Measurements from ENCODE around the gene GNAQ.

GNAQ gene

DNA sequence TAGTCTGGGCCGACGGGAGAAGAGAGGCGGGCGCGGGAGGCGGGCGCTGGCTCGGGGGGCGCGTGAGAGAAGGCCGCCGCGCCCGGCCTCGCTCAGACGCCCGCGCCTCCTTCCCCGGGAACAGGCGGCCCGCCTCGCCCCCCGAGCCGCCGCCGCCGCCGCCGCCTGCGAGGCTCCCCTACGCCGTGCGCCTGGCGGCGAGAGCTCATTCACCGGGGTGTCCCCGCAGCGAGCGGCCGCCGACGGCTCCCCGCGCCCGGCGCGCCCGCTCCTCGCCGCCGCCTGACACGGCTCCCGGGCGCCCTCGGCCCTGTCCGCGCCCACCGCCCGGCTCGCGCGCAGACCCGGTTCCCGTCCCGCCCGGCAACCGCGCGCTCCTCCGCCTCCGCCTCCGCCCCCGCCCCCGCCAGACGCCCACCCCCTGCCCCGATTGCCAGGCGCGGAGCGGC is at the start of gene GNAQ:
Gene GNAQ, minus strand, starts transcription at position 368 of the 449 bp plus-strand sequence. CDS start 576 bp downstream, outside the sequence.
- no peak for DNase-seq

DNA sequence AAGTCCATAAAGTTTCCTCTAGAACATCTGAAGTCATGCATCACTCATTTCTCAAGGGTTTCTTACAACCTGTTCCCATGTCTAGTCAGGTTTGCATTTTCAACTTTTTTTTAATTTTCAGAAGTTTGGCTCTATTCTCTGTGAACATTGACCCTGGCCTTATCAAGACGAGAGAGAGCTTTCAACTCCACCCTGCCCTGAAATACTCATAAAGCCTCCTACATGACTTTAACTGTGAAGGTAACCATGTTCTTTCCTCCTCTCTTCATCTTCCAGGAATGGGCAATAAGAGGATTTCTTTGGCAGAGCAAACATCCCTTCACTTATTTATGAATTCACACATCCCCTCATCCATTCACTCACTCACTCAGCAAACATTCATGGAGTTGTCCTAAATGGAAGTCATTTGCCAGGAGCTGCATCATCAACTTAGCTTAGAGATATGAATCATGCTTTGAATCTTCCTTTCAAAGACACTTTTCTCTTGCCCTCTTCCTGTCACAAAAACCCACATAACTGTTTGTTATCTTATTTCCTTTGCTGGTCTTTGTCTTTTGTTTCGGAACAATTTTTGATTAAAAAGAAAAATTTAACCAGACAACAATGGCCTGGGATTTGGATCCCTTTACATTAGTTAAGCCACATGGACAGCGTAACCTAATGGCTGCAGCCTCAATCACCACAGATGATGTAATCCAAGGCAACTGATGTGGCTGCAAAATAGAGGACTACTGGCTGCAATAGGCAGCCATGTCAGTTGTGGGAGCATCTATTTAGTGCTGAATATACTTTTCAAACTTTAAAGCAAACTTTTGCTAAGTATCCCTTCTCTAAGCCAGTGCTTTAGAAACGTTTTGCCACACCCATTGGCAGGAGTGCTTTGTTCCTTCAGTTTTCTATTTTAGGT is 43.0 kb upstream of the GNAQ start:
- peak; percentile 36 for DNase-seq

DNA sequence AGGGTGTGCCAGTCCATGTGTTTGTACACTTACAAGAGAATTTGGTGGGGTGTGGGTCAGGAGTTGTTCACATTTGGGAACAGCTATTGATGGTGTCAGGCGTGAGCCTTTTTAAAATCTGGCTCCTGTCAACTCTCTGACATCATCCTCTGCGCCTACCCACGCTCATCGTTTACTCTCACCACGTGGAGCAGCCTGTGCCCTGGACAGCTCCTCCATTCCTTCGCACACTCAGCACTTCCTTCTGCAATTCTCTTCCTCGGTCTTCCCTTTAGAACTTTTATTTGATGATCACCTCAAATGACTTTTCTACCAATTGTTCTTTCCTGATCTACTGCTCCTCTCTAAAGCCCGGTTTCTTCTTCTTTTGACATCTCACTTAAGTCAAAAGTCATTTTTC is 42.1 kb upstream of the GNAQ start:
- DNase-seq: no peak

DNA sequence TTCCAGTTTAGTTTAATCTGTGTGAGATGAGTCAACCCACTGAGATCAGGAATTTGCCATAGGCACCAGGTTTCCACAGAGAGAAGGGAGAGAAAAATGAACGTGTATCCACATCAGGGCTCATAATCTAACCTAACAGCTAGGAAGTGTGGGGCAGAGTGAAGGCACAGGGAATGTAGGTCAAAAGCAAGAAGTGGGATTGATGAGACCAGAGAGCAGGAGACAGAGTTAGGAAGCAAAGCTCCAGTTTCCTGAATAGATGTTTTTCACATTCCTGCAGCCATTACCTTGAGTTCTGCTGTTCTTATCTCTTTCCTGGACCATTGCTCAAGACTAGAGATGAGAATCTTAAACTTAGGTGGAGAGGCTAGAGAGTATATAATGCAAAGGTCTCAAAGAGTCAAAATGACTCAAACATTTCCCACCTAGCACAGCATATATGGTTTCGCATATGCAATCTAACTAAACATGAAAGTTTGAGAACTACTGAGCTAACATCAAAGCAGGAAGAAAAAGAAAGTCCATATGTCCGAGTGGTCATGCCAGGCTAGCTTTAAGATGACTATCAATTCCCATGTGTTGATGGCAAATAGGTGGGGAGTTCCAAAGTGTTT is 41.1 kb upstream of the GNAQ start:
- DNase-seq: no peak

DNA sequence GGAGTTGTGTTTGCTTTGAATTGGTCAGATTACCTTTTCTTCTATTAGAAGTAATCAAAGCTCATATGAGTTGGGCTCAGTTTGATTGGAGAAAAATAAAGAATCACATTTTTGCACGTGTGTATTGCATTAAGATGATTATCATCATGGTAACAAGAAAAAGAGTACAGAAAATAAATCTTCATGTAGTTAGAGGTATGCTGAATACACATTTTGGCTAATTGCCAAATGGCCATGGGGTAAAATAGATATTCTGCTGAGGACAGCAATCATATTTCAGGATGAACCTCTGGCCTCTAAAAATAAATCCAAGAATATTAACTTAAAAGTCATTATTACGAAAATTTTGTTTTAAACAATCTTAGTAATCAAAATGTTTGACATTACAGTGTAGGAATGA is 38.9 kb upstream of the GNAQ start:
- no peak for DNase-seq

DNA sequence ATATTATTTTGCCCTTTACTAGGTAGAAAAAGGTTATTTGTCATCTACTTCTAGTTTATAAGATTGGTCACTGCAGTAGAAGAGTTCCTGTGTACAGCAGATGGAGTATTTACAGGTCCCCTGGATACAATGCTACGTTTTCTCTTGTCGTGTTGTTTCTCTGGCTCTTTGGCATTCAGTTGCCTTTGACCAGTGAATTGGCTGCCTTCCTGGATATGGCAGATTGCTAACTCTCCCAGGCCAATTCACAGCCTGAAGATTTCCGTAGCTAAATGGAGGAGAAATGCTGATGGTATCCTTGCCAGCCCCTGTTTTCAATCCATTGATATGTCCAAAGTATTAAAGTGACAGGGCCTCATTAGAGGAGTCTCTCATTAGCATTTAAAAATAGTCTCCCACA is 32.5 kb upstream of the GNAQ start:
- no peak for DNase-seq

DNA sequence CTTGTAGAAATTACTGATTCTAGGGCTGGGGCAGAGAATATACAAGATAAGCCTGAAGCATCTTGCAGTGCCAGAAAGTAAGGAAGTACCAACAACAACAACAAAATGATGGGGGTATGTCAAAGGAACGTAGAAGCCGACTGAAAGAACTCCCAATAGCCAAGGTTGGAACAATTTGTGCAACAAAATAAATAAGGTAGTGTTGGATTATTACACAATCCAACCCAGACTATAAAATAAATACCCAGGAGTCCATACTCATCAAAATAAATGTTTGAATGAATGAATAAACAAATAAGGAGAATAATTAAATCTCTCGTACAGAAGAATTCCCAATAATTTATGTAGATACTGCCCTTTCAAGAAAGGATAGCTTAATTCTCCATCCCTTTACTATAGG is 31.1 kb upstream of the GNAQ start:
- DNase-seq: no peak

DNA sequence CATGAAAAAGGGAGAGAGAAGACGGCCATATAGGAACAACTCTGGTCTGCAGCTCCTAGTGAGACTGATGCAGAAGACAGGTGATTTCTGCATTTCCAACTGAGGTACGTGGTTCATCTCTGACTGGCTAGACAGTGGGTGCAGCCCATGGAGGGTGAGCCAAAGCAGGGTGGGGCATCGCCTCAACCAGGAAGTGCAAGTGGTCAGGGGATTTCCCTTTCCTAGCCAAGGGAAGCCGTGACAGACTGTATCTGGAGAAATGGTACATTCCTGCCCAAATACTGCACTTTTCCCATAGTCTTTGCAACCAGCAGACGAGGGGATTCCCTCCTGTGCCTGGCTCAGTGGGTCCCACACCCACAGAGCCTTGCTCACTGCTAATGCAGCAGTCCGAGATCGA is 22.6 kb upstream of the GNAQ start:
- peak; percentile 57 for DNase-seq

DNA sequence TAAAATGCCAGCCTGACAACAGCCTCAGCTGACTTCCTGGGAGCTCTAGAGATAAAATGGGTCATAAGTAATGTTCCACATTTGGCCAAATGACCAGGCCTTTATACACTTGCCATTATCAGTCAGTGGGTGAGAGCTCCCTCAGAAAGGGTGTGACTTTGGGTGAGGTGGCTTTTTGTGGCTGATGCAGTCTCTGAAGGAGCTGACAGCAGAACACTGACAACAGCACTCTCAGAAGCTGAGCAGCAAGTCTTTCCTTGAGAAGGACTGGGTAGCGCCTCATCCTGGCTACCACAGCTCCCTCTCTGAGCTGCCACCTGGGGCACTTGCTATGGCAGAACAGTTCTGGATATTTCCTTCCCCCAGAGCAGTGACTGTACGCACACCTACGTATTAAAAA is 22.0 kb upstream of the GNAQ start:
- no peak for DNase-seq

DNA sequence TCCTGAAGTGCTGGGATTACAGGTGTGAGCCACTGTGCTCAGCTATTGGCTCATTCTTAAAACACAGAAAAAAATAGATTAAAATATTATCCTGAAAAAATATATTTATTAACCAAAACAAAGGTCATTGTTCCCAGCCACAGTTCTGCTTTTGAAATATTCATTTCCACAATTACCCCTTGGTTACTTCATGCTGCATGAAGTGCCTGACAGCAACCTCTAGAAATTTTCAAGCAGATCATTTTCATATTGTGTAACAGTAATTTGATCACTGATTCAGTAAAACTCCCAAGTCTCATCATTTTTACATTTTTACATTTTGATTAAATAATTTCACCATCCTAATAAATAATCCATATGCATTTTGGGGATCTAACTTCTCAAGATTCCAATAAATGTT is 18.8 kb upstream of the GNAQ start:
- no peak for DNase-seq

DNA sequence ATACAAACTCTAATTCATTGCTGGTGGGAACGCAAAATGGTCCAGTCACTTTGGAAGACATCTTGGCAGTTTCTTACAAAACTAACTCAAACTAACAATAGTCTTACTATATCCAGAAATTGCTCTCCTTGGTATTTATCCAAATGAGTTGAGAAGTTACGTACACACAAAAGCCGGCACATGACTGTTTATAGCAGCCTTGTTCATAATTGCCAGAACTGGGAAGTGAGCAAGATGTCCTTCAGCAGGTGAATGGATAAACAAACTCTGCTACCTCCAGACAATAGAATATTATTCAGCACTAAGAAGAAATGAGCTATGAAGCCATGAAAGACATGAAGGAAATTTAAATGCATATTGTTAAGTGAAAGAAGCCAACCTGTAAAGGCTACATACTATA is 17.9 kb upstream of the GNAQ start:
- DNase-seq: no peak

DNA sequence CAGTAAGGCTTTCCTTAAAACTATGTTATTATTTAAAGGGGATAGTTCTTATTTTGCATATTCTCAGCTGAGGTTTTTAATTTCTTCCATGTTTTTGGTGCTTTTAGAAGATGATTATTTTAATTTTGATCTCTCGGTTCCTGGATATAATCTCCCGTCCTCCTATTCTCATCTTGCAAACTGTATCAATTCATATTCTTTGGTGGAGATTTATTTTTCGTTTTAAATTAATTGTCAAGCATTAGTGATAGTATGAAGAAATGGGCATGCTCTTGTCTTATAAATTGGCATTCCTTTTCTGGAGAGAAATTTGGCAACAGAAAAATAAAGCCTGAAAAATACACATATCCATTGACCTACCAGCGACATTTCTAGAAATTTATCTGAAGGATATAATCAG is 15.5 kb upstream of the GNAQ start:
- DNase-seq: no peak

DNA sequence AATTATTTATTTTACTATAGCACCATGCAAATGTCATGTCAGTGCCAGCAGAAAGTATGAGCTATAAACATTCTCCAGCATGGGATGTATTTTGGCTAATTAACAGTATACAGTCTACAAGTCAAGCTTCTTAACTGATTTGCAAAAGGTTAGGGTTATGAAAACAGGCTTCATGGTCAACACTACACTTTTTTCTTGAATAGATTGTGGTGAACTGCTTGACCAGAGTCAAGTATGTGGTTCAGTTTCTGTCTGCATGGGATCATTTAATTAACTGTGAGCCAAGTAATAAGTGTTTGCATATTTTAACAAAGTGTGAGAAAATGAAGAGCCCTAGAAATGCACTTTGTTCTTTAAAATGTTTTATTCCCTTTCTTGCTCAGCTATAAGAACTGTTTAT is 14.5 kb upstream of the GNAQ start:
- no peak for DNase-seq

DNA sequence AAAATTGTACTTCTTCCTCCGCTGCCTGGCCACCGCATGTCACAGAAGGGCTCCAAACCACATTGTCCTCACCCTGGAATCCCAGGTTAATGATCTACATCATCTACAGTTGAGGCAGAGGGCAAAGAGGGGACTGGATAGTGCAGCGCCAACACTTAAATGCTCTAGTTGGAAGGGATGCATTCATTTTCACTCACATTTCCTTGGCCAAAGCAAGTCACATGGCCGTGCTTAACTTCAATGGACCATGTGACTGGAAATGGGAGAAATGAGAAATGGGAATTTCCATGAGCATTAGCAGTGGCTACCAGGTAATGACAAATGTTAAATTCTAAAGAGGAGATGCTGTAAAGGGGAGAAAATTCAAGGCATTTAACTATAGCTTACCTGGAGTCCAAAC is 13.3 kb upstream of the GNAQ start:
- no peak for DNase-seq

DNA sequence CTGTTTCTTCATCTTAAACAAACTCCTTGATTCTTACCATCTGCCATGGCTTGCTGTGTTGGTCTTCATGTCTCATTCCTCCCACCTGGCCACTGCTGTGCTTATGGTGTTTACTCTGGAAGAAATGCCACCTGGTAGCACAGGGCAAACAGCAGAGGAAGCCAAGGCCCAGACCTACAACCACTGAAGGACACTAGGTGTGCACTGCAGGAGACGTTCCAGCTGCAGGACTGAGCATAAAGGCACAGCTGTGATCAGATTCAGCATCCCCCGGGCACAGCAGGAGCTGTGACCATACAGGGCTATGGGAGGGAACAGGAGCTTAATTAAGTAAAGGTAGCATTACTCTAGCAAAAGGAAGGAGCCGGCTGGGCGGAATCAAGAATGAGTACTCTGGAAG is 12.6 kb upstream of the GNAQ start:
- no peak for DNase-seq

DNA sequence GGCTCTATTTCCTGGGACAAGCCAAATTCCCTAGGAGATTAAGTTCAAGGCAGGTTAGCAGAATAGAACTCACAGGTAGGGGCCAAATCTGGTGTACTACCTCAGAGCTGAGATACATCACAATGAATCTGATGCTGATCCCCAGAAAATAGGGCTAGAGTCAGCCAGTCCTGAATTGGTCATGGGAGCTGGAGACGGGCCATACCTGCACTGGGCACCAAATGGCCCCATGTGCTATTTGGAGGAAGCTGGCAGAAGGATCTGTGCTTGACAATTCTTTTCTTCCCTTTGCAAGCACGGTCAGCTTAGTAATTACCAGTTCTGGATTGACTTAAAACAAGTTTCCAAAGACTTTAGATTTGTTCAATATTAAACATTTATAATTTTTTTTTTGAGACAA is 10.4 kb upstream of the GNAQ start:
- no peak for DNase-seq

DNA sequence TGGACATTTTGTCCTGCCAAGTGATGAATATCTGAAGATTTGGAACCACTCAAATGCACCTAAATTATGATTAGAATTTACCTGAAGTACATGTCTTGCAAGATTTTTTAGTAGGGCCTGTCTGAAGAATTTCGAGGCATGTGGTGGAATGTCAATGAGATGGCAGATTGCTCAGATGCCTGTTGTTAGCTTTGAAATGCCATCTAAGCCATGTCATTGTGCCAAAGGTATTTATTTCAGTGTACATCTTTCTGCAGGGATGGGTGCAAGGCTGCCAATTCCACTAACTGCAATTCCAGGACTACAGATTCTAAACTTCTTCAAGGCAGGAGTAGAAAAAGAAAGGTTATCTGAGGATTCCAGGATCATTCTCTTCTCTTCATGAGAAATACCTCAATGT is 9.1 kb upstream of the GNAQ start:
- no peak for DNase-seq

DNA sequence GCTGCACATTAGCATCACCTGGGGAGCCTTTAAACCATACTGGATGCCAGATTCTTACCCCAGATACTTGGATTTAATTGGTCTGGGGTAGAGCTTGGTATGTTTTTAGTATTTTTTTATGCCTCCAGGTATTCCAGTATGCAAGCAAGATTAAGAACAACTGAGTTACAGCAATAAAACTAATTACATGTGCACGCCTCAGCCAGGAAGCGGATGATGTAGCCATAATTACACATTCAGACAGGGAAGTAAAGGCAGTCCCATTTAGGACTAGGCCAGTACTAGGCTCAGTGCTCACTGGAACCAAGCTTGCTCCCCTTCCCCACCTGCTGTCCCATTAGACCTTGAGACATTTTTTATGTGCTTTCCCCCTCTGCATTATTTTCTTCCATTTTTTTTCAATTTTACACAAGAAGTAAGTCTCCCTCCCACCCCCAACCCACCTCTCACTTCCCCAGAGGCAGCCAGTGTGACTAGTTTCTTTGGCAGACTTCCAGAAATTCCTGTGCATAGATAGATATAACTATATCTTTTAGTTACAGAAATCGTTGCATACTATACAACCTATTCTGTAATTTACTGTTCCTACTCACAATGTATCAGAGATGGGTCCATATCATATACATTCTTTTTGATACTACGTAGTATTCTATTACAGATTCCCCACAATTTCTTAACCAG is 7.1 kb upstream of the GNAQ start:
- no peak for DNase-seq

DNA sequence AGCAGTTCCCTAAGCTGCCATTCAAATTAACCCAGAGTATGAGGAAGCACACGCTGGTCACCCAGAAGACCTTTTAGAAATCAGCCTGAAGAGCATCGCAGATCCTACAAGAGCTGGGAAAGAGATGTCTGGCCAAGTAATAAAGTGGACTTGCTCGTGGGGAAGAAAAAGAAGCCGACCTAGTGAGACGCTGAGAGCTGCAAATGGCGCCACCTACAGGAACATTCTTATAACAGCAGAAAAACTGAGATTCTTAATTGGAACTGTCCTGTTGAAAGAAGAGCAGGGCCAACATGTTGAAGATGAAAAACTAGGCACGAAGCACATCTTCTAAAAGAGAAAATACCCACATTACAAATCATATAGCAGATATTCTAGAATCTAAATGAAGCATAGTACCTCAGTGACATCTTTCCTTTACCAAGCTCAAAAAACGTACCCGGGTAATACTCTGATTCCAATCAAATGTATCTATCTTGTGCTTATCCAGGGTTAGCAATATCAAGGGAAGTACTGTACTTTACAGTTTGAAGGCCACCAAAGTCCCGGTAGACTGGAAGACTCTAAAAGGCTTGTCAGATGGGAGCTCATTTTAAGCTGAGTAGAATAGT is 3.9 kb upstream of the GNAQ start:
- peak; percentile 76 for DNase-seq

DNA sequence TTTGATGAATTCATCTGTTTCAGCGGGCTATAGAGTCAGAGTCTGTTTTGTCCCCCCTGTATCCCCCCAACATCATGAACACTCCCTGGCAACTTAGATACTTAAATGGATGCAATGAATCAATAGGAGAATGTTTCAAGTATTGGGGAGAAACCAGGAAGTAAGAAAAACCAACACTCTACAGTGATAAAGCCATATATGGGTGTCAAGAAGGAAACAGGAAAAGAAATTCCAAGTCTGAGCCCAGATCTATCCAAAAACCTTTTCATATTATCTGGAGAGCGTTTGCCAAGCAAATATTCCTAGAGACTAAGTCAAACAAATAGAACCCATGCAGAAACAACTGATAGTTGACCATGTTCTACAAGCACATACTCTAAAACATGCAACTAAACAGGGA is 2.3 kb upstream of the GNAQ start:
- no peak for DNase-seq

DNA sequence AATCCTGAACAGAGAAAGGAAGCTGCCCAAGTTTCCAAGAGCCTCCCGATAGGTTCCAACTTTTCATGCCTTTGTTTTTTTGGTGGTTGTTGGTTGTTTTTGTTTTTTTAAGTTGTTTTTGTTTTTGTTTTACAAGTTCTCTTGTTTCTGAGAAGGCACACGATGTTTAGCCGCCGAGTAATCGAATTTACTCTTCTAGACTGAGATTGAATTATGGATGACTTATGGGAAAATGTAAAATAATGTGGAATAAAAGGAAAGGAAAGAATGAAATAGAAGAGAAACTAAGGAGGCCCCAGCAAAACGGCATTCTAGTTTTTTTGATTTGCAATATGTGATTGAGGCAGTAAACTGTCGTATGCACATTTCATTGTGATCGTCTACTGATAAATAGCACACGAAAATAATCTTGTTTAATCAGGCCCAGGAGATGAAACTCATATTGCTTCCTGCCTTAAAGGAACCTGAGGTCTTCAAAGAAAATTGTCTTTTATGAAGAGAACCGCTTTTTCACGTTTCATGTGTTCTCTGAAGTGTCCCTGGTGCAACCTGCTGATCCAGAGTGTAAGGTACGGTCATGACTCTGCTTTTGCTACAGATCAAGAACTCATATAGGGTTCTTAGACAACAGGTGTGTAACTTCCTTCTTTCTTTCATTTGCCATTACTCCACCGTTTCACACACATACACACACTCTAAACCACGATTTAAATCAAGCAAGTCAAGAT is 1.3 kb upstream of the GNAQ start:
- DNase-seq: peak; percentile 47

DNA sequence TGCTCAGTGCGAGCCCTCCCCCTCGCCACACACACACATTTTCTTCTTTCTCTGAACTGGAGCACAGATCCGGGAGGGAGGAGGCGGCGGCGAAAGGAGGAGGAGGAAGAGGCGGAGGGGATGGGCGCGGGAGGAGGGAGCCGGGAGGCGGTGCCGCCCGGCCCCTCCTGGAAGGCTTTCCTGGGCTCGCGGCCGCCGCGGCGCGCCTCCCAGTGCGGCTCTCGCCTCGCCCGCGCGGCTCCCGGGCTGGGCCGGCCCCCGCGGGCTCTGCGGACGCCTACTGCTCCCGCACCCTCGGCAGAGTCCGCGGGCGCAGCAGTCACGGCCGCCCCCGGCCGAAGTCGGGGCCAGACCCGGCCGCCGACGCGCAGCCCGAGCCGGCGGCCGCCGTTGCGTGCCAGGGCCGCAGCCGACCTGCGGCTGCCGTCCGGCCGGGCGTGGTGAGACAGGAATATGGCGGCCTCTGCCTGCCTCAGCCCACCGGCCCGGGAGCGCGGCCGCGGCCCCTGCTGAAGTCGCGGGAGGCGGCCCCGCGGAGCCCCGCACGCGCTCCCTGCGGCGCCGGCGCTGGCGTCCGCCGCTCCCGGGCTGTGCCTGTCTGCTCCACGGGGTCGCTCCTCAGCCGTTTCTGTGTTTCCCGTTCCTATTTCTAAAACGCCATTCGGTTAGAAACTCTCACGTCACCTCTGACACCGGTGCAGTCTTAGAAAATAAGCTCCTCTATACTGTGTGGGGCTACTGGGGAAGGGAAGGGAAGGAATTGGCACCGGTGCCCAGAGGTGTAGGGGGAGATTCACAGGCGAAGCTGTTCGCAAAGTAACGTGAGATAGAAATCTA is 500 bp upstream of the GNAQ start:
- peak; percentile 79 for DNase-seq
